GM18951 (cell line): ENCODE measurements around the gene AKNA.

ENCODE experiments used
- POLR2A ChIP-seq: IDR thresholded peaks from 4 replicates; pipeline ENCODE4 v1.6.1; 2011; ENCODE audit warnings: mild to moderate bottlenecking; ENCODE audit not compliant: insufficient read length, insufficient read depth; ENCODE audit errors: extremely low read depth
- in situ Hi-C: fragments of 300-500 bp; cut with MboI; formaldehyde crosslinking; loops from one replicate; pipeline ENCODE4 v1.12.0; 2022; ENCODE audit warnings: low sequenced_read_pairs, mixed read lengths, inconsistent platforms; ENCODE audit not compliant: unreplicated experiment

AKNA gene

GRCh38 chr9:114386361-114386885, 1.4 kb downstream of the AKNA start:
- in situ Hi-C loops: no loop called here

DNA sequence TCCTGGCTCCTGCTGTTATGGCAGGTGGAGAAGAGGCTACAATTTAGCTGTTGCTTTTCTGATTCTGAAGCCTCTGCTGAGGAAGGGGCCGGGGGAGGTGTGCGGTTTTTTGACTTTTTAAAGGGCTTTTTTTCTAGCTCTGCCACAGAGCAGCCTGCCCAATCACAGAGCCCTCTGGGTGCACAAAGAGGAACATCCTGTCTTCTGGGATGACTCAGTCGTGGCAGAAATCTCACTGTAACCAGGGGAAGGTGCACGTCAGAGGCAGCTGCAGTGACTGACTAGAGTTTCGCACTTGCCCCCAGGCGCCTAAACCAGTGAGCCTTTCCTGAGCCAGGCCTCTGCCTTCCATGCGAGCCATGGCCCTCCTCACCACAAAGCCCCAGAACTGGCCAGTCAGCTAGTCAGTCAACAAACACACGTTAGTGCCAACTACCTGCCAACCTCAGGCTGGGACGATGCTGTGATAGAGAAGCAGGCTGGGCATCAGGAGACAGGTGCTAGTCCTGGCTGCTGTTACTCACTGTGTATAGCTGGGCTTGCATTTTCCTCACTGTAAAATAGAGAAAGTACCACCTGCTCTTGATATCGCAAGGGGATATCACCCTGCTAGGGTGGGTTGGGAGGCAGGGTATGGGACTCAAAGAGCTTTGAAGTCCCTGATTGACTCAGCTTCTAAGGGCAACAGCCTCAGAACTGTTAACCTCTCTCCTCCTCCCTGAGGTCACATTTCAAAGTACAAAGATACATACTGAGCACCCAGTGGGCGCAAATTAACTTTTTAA, 2.2 kb downstream of the AKNA start:
- TF ChIP-seq POLR2A: peak; percentile 86
- in situ Hi-C loops: no loop called here

More at GRCh38 chr9:114386361-114386885, 1.4 kb downstream of the AKNA start:
- peak; percentile 16 for TF ChIP-seq POLR2A

GRCh38 chr9:114384836-114385396, 2.9 kb downstream of the AKNA start:
- no peak for TF ChIP-seq POLR2A
- in situ Hi-C loops: no loop called here

DNA sequence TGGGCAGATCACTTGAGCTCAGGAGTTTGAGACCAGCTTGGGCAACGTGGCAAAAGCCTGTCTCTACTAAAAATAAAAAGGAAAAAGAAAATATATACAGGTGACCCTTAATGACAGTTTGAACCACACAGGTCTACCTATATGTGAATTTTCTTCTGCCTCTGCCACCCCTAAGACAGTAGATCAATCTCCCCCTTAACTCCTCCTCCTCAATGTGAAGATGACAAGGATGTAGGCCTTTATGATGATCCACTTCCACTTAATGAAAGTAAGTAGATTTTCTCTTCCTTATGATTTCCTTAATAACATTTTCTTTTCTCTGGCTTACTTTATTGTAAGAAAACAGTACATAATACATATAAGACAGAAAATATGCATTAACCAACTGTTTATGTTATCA, 3.4 kb downstream of the AKNA start:
- TF ChIP-seq POLR2A: no peak
- in situ Hi-C loops: no loop called here

- TF ChIP-seq POLR2A: peak; percentile 8
Observed at GRCh38 chr9:114383521-114384231, 4.1 kb downstream of the AKNA start.

DNA sequence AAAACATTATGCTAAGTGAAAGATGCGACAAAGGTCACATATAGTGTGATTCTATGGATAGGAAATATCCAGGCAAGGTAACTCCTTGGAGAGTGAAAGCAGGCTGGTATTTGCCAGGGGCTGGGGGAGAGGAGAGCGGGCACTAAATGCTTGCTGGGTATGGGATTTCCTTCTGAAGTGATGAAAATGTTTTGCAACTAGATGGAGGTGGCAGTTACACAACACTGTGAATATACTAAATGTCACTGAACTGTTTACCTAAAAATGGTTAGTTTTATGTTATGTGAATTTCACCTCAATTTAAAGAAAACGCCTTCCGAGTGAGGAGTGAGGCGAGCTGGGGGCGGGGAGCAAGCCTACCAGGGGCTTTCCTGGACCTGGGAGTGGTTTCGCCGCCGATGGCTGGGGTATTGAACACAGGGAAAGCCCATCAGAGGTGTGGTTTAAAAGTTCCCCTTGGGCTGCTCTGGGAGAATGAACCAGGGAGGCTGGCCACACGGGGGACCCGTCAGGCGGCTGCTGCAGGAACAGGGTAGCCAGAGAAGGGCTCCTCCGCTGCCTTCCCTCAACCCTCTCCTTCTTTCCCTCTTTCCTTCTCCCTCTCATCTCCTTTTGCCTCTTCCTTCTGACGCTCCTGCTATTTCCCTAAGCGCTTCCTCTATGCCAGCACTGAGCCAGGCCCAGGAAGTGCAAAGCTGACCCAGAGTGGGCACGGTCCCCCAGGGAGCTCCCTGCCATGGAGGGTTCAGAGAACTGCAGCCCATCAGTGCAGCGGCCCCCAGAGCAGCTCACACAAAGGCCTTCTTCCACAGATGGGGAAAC, 4.9 kb downstream of the AKNA start:
- in situ Hi-C loops: no loop called here

More at GRCh38 chr9:114383521-114384231, 4.1 kb downstream of the AKNA start:
- in situ Hi-C loops: no loop called here

DNA sequence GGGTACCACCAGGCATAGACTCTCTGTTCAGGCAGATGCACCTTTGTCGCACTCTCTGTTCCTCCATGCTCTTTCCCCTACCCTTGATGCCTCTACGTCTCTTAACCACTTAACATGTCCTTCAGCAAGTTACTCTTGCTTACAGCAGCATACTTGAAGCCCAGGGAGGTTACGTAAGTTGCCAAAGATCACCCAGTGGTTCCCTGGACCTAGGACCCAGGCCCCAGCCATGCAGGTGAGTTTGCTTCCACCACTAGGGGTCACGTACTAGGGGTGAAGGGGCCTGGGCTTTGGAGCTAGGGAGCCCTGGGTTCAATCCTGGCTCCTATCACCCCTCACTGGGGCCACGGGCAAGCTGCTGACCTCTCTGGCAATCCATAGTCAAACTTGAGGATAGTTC, 8.9 kb downstream of the AKNA start:
- no peak for TF ChIP-seq POLR2A
- in situ Hi-C loops: no loop called here

More for the DNA sequence above, 4.9 kb downstream of the AKNA start:
- peak; percentile 49 for TF ChIP-seq POLR2A

- no peak for TF ChIP-seq POLR2A
- in situ Hi-C loops: no loop called here
Observed at GRCh38 chr9:114378016-114378415, 9.8 kb downstream of the AKNA start.

DNA sequence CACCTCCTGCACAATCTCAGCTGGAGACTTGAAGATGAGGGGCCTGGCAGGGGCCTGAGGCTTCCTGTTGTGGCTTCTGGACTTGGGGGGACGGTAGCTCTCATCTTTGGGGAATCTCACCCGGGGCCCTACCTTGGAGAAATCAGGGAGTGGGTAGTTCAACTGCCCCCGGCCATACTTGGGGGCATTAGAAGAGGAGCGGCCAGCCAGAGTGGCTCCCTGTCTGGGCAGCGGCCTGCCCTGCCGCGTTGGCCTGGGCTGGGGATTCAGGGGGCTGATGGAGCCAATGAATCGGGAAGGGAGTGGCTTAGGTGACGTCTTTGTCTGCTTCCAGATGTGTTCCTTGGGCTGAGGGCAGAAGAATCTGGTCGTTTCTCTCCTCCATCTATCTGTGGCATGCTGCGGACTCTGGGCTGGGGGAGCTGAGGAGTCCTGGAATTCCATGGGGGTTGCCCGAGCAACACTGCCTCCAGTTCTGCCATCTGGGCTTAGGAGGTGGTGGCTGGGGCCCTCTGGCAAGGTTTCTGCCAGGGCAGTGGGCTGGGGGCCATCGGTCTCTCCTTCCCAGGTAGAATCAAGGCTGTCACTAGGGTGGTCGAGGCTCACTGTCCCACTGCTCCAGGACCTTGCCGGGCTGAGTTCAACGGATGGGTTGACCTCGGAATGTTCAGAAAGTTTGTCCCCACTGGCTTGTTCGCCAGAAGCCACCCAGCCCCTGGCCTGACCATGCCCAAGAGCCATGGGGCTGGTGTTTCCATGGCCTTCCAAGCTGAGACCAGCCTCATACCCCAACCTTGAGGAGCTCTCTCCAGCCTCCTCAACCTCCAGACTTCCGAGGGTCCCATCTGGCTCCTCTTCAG, 11.0 kb downstream of the AKNA start:
- no peak for TF ChIP-seq POLR2A
- in situ Hi-C loops: no loop called here

DNA sequence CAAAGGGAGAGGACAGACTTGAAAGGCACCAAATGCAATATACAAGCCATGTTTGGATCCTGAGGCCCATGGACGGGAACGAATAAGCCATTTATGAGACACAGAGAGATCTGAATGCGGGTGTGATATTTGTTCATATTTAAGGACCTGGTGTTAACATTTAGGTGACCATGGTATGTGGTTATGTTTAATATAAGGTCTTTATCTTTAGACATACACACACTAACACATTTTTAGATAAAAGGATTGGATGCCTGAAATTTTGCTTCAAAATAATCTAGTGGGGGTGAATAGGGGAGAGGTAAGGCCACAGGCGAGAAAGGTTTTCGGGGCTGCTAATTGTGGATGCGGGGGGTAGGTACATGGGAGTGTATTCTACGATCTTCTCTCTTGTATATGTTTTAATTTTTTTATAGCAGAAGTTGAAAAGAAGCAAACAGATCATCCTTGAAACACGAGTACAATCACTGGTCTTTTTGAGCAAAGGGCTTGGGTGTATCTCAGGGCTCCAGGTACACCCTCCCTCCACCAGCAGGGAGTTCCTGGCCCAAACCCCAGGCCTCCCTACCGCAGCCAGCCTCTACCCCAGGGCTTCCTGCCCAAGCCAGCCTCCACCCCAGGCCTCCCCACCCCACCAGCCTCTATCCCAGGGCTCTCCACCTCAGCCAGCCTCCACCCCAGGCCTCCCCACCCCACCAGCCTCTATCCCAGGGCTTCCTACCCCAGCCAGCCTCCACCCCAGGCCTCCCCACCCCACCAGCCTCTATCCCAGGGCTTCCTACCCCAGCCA, 12.2 kb downstream of the AKNA start:
- in situ Hi-C loops: no loop called here

DNA sequence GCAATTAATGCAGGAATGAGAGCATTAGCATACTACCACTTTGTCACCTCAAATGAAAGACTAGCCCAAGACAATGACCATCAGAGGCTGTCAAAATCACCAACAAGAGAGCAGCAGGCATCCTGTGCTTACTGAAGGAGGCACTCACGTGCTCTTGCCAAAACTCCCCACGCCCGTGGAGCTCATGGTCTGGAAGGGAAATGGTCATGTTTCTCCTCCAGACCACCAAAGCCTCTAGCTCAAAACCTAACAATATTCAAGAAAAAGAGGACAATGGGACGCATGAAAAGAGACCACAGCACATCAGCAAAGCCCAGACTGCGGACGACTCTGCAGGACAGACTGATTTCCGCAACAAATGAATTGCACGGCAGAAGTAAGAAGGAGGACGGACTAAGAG, 12.8 kb downstream of the AKNA start:
- no peak for TF ChIP-seq POLR2A
- in situ Hi-C loops: no loop called here

More for the DNA sequence above, 12.2 kb downstream of the AKNA start:
- TF ChIP-seq POLR2A: no peak

GRCh38 chr9:114373960-114374730, 13.6 kb downstream of the AKNA start:
- in situ Hi-C loops: no loop called here
- TF ChIP-seq POLR2A: no peak
